ENCODE results near the gene BRINP2.

DNA sequence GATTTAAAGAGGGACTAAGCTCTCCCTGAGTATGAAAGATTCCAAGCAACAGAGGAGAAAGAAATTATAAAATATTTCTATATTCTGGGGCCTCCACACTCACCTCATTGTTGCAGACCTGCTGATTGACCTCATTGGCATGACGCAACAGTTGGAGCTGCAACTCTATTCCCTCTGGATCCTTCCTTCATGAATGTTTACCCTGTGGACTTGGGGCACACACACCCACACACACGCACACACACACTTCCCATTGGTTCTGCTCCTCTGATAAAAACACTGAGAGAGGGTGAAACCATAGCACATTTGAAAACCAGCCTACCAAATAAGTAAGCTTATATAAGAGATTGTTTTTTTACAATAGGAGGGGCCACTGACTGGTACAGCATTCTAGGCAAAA lies 159.1 kb downstream of the BRINP2 start:
- TF ChIP-seq EP300 (IDR thresholded peaks at IDR 0.05) (no peak), POLR2A (IDR thresholded peaks at IDR 0.05) (no peak)
- TF ChIP-seq, protein P1, sequence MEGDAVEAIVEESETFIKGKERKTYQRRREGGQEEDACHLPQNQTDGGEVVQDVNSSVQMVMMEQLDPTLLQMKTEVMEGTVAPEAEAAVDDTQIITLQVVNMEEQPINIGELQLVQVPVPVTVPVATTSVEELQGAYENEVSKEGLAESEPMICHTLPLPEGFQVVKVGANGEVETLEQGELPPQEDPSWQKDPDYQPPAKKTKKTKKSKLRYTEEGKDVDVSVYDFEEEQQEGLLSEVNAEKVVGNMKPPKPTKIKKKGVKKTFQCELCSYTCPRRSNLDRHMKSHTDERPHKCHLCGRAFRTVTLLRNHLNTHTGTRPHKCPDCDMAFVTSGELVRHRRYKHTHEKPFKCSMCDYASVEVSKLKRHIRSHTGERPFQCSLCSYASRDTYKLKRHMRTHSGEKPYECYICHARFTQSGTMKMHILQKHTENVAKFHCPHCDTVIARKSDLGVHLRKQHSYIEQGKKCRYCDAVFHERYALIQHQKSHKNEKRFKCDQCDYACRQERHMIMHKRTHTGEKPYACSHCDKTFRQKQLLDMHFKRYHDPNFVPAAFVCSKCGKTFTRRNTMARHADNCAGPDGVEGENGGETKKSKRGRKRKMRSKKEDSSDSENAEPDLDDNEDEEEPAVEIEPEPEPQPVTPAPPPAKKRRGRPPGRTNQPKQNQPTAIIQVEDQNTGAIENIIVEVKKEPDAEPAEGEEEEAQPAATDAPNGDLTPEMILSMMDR (IDR thresholded peaks at IDR 0.05) = no peak
